ENCODE results near the gene ZNF133. TPM values are rescaled to one million over a fixed set of nuclear protein-coding genes. Genes with fewer than 3 reads are reported as not detected.

The ZNF133 gene
- total and polyA plus RNA-seq, 5 donors from 2014 or later, result 7.2 to 11.1 (median 8.6) TPM

- DNase-seq (no peak), ATAC-seq (ENCODE audit: low read depth in 2 of 2) (no peak)
- H3K27ac ChIP-seq (ENCODE audit: insufficient read depth, low read length, poor library complexity, severe bottlenecking), result no peak overlapping the region
- Mint-ChIP-seq H3K4me1 (no peaks in the 10 kb centered on the region), H3K27me3 (peaks cover 17% of the 10 kb centered on the region), H3K36me3 (no peaks in the 10 kb centered on the region), H3K4me3 (no peak overlapping the region), H3K27ac (no peak overlapping the region), H3K9me3 (no peaks in the 10 kb centered on the region)
- H3K9me3 ChIP-seq (ENCODE audit: control insufficient read depth in 2 of 2, low read length in 2 of 2), result no peaks in the 10 kb centered on the region
- H3K27me3 ChIP-seq (ENCODE audit: control insufficient read depth, insufficient read depth, low read length), result peaks cover 2% of the 10 kb centered on the region
- no peaks in the 10 kb centered on the region for H3K36me3 ChIP-seq (ENCODE audit: control insufficient read depth, insufficient read depth, low read length)
- H3K4me1 ChIP-seq (ENCODE audit: control insufficient read depth, insufficient read depth, low read length, poor library complexity, severe bottlenecking), result no peaks in the 10 kb centered on the region
- H3K4me3 ChIP-seq (ENCODE audit: low read depth, low read length), result no peak overlapping the region
Observed at GRCh38 chr20:18255526-18255925, 32.8 kb upstream of the ZNF133 start.

- no peak for DNase-seq
- Mint-ChIP-seq H3K27me3 (peaks cover 17% of the 10 kb centered on the region), H3K27ac (no peak overlapping the region), H3K9me3 (no peaks in the 10 kb centered on the region), H3K4me3 (no peak overlapping the region), H3K36me3 (no peaks in the 10 kb centered on the region), H3K4me1 (no peaks in the 10 kb centered on the region)
- H3K9me3 ChIP-seq (ENCODE audit: control insufficient read depth in 2 of 2, low read length in 2 of 2), result no peaks in the 10 kb centered on the region
- no peaks in the 10 kb centered on the region for H3K4me1 ChIP-seq (ENCODE audit: control insufficient read depth, insufficient read depth, low read length, poor library complexity, severe bottlenecking)
- H3K4me3 ChIP-seq (ENCODE audit: low read depth, low read length), result no peak overlapping the region
- H3K27me3 ChIP-seq (ENCODE audit: control insufficient read depth, insufficient read depth, low read length), result peaks cover 2% of the 10 kb centered on the region
- H3K36me3 ChIP-seq (ENCODE audit: control insufficient read depth, insufficient read depth, low read length), result no peaks in the 10 kb centered on the region
- H3K27ac ChIP-seq (ENCODE audit: insufficient read depth, low read length, poor library complexity, severe bottlenecking), result no peak overlapping the region
- no peak for ATAC-seq (ENCODE audit: low read depth in 2 of 2)
Observed at GRCh38 chr20:18256440-18257090, 31.8 kb upstream of the ZNF133 start.

DNA sequence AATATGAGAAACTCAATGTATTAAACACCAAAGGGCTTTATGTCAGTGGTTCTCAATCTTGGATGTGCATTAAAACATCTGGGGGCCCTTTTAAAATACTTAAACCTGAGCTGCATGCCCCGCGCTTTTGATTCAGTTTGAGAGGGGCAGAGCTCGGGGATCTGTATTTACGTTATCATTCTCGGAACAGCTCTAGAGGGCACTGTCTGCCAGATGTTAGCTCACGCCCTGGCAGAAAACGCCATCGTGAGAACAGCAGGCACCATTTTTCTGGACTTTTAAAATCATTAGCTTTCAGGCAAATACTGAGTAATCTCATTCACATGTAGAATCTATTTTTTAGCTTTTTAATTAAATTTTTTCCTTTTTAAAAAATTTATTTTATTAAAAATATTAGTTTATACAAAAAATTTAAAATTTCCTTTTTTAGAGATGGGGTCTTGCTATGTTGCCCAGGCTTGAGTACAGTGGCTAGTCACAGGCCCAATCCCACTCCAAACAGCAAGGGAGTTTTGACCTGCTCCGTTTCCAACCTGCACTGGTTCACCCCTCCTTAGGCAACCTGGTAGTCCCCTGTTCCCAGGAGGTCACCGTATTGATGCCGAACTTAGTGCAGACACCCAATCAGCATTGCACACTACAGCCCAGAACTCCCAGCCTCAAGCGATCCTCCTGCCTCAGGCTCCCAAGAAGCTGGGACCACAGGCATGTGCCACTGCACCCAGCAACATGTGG is 30.0 kb upstream of the ZNF133 start:
- H3K27ac Mint-ChIP-seq, result no peak overlapping the region
- peaks cover 17% of the 10 kb centered on the region for H3K27me3 Mint-ChIP-seq
- Histone ChIP-seq H3K4me3 (ENCODE audit: low read depth, low read length) (no peak overlapping the region), H3K9me3 (ENCODE audit: control insufficient read depth in 2 of 2, low read length in 2 of 2) (no peaks in the 10 kb centered on the region), H3K27ac (ENCODE audit: insufficient read depth, low read length, poor library complexity, severe bottlenecking) (no peak overlapping the region), H3K36me3 (ENCODE audit: control insufficient read depth, insufficient read depth, low read length) (no peaks in the 10 kb centered on the region), H3K4me1 (ENCODE audit: control insufficient read depth, insufficient read depth, low read length, poor library complexity, severe bottlenecking) (no peaks in the 10 kb centered on the region), H3K27me3 (ENCODE audit: control insufficient read depth, insufficient read depth, low read length) (peaks cover 2% of the 10 kb centered on the region)
- no peaks in the 10 kb centered on the region for H3K9me3 Mint-ChIP-seq
- no peaks in the 10 kb centered on the region for H3K36me3 Mint-ChIP-seq
- ATAC-seq (ENCODE audit: low read depth in 2 of 2), result no peak
- no peaks in the 10 kb centered on the region for H3K4me1 Mint-ChIP-seq
- DNase-seq, result no peak
- H3K4me3 Mint-ChIP-seq, result no peak overlapping the region

DNA sequence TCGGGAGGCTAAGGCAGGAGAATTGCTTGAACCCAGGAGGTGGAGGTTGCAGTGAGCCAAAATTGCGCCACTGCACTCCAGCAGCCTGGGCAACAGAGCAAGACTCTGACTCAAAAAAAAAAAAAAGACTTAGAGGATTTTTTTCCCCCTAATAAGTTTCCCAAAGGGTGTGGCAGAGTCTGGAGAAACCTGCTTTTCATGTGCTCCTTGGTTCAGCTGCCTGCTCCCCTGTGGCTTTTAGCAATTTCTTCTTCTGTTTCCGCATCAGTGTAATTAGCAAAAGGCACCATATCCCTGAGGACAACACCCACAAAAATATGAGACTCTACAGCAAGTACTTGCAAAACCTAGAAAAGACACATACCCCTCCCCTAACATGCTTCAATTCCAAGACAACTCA is 28.6 kb upstream of the ZNF133 start:
- H3K27me3 ChIP-seq (ENCODE audit: control insufficient read depth, insufficient read depth, low read length), result no peaks in the 10 kb centered on the region
- ATAC-seq (ENCODE audit: low read depth in 2 of 2) (no peak), DNase-seq (no peak)
- no peaks in the 10 kb centered on the region for H3K9me3 ChIP-seq (ENCODE audit: control insufficient read depth in 2 of 2, low read length in 2 of 2)
- no peak overlapping the region for H3K4me3 Mint-ChIP-seq
- no peaks in the 10 kb centered on the region for H3K4me1 ChIP-seq (ENCODE audit: control insufficient read depth, insufficient read depth, low read length, poor library complexity, severe bottlenecking)
- H3K36me3 ChIP-seq (ENCODE audit: control insufficient read depth, insufficient read depth, low read length), result no peaks in the 10 kb centered on the region
- H3K9me3 Mint-ChIP-seq, result no peaks in the 10 kb centered on the region
- H3K4me1 Mint-ChIP-seq, result no peaks in the 10 kb centered on the region
- H3K27ac Mint-ChIP-seq, result no peak overlapping the region
- H3K27ac ChIP-seq (ENCODE audit: insufficient read depth, low read length, poor library complexity, severe bottlenecking), result no peak overlapping the region
- H3K4me3 ChIP-seq (ENCODE audit: low read depth, low read length), result no peak overlapping the region
- peaks cover 19% of the 10 kb centered on the region for H3K27me3 Mint-ChIP-seq
- no peaks in the 10 kb centered on the region for H3K36me3 Mint-ChIP-seq

DNA sequence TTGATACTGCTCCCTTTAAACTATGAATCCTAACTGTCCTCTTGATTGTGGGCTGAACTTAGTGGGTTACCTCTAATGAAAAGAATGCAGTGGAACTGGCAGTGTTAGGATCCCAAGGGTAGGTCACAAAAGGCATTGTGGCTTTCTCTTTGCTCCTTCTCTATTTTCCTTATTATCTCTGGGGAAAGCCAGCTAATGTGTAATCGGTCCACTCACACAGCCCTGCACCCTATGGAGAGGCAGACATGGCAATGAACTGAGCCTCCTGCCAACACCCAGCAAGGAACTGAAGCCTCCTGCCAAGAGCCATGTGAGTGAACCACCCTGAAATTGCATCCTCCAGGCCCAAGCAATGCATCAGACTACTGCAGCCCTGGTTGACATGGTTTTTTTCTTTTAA is 24.6 kb upstream of the ZNF133 start:
- H3K36me3 Mint-ChIP-seq, result no peaks in the 10 kb centered on the region
- no peak overlapping the region for H3K4me3 Mint-ChIP-seq
- peaks cover 39% of the 10 kb centered on the region for H3K27me3 Mint-ChIP-seq
- no peaks in the 10 kb centered on the region for H3K27me3 ChIP-seq (ENCODE audit: control insufficient read depth, insufficient read depth, low read length)
- no peaks in the 10 kb centered on the region for H3K9me3 Mint-ChIP-seq
- H3K4me1 ChIP-seq (ENCODE audit: control insufficient read depth, insufficient read depth, low read length, poor library complexity, severe bottlenecking), result no peaks in the 10 kb centered on the region
- no peaks in the 10 kb centered on the region for H3K9me3 ChIP-seq (ENCODE audit: control insufficient read depth in 2 of 2, low read length in 2 of 2)
- no peak for ATAC-seq (ENCODE audit: low read depth in 2 of 2)
- H3K4me1 Mint-ChIP-seq, result no peaks in the 10 kb centered on the region
- H3K27ac ChIP-seq (ENCODE audit: insufficient read depth, low read length, poor library complexity, severe bottlenecking), result no peak overlapping the region
- DNase-seq, result no peak
- H3K4me3 ChIP-seq (ENCODE audit: low read depth, low read length), result no peak overlapping the region
- no peaks in the 10 kb centered on the region for H3K36me3 ChIP-seq (ENCODE audit: control insufficient read depth, insufficient read depth, low read length)
- H3K27ac Mint-ChIP-seq, result no peak overlapping the region

DNA sequence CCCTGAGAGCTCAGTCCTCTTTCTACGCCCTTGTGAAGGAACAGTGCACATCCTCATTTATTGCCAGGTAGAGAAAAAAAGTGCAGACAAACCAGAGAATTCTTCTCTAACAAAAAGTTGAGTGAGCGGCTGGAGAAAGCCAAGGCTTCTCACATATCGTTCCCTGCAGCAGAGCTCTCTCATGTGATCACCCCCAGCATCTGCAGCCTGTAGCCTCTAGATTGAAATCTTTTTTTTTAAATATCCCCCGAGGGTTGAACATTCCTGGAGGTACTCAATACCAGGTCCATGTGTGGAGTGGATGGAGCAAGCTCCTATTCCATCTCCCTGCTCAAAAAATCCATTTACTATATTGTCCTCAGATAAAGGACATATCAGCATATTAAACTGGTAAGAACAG is 22.9 kb upstream of the ZNF133 start:
- H3K36me3 Mint-ChIP-seq, result no peaks in the 10 kb centered on the region
- no peaks in the 10 kb centered on the region for H3K4me1 Mint-ChIP-seq
- no peaks in the 10 kb centered on the region for H3K27me3 ChIP-seq (ENCODE audit: control insufficient read depth, insufficient read depth, low read length)
- no peak overlapping the region for H3K27ac Mint-ChIP-seq
- H3K9me3 ChIP-seq (ENCODE audit: control insufficient read depth in 2 of 2, low read length in 2 of 2), result no peaks in the 10 kb centered on the region
- H3K4me3 Mint-ChIP-seq, result no peak overlapping the region
- ATAC-seq (ENCODE audit: low read depth in 2 of 2) (no peak), DNase-seq (no peak)
- no peaks in the 10 kb centered on the region for H3K4me1 ChIP-seq (ENCODE audit: control insufficient read depth, insufficient read depth, low read length, poor library complexity, severe bottlenecking)
- no peaks in the 10 kb centered on the region for H3K9me3 Mint-ChIP-seq
- H3K27me3 Mint-ChIP-seq, result peaks cover 31% of the 10 kb centered on the region
- no peaks in the 10 kb centered on the region for H3K36me3 ChIP-seq (ENCODE audit: control insufficient read depth, insufficient read depth, low read length)
- H3K27ac ChIP-seq (ENCODE audit: insufficient read depth, low read length, poor library complexity, severe bottlenecking), result no peak overlapping the region
- no peak overlapping the region for H3K4me3 ChIP-seq (ENCODE audit: low read depth, low read length)

DNA sequence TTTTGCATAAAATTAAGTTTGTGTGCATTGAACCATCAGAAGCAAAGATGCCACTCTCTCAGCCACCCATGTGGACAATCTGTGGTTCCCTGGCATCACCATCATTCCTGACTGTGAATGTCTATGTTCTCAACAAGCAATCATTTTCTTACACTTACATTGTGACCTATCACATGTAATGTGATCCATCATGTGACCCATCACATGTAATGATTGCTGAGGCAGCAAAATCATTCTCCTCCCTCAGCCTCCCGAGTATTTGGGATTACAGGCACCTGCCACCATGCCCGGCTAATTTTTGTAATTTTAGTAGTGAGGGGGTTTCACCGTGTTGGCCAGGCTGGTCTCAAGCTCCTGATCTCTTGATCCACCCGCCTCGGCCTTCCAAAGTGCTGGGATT is 22.0 kb upstream of the ZNF133 start:
- H3K27ac ChIP-seq (ENCODE audit: insufficient read depth, low read length, poor library complexity, severe bottlenecking), result no peak overlapping the region
- H3K27me3 Mint-ChIP-seq, result peaks cover 35% of the 10 kb centered on the region
- no peak for DNase-seq
- no peak overlapping the region for H3K4me3 Mint-ChIP-seq
- H3K9me3 ChIP-seq (ENCODE audit: control insufficient read depth in 2 of 2, low read length in 2 of 2), result no peaks in the 10 kb centered on the region
- H3K4me1 Mint-ChIP-seq, result no peaks in the 10 kb centered on the region
- no peak overlapping the region for H3K27ac Mint-ChIP-seq
- no peak overlapping the region for H3K4me3 ChIP-seq (ENCODE audit: low read depth, low read length)
- no peak for ATAC-seq (ENCODE audit: low read depth in 2 of 2)
- no peaks in the 10 kb centered on the region for H3K36me3 Mint-ChIP-seq
- no peaks in the 10 kb centered on the region for H3K27me3 ChIP-seq (ENCODE audit: control insufficient read depth, insufficient read depth, low read length)
- H3K9me3 Mint-ChIP-seq, result no peaks in the 10 kb centered on the region
- no peaks in the 10 kb centered on the region for H3K4me1 ChIP-seq (ENCODE audit: control insufficient read depth, insufficient read depth, low read length, poor library complexity, severe bottlenecking)
- H3K36me3 ChIP-seq (ENCODE audit: control insufficient read depth, insufficient read depth, low read length), result no peaks in the 10 kb centered on the region

DNA sequence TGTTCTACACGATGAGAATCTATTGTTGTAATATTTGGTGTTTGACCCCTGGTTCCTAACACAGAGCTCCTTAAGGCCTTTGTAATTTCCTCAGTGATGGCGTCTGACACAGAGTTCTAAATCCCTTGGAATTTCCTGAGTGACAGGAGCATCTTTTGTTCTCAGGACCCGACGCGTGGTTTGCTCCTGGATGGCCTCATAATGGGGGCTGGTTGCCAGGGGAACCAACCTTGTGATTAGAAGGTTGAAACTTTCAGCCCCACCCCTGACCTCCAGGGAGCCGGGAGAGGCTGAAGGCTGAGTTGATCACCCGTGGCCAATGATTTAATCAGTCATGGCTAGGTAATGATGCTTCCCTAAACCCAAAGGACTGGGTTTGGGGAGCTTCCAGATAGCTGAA is 20.5 kb upstream of the ZNF133 start:
- H3K4me1 Mint-ChIP-seq, result no peaks in the 10 kb centered on the region

More for the DNA sequence above, 20.5 kb upstream of the ZNF133 start:
- H3K36me3 ChIP-seq (ENCODE audit: control insufficient read depth, insufficient read depth, low read length), result no peaks in the 10 kb centered on the region
- H3K4me3 ChIP-seq (ENCODE audit: low read depth, low read length), result no peak overlapping the region
- no peak overlapping the region for H3K27ac Mint-ChIP-seq
- ATAC-seq (ENCODE audit: low read depth in 2 of 2), result no peak
- H3K4me3 Mint-ChIP-seq, result no peak overlapping the region
- H3K4me1 ChIP-seq (ENCODE audit: control insufficient read depth, insufficient read depth, low read length, poor library complexity, severe bottlenecking), result no peaks in the 10 kb centered on the region
- no peaks in the 10 kb centered on the region for H3K36me3 Mint-ChIP-seq
- no peak for DNase-seq
- H3K27me3 ChIP-seq (ENCODE audit: control insufficient read depth, insufficient read depth, low read length), result no peaks in the 10 kb centered on the region
- peaks cover 36% of the 10 kb centered on the region for H3K27me3 Mint-ChIP-seq
- no peaks in the 10 kb centered on the region for H3K9me3 Mint-ChIP-seq
- no peak overlapping the region for H3K27ac ChIP-seq (ENCODE audit: insufficient read depth, low read length, poor library complexity, severe bottlenecking)
- H3K9me3 ChIP-seq (ENCODE audit: control insufficient read depth in 2 of 2, low read length in 2 of 2), result no peaks in the 10 kb centered on the region

Measured in CD4-positive, CD25-positive, alpha-beta regulatory T cell (primary cell).